H1 (cell line): ENCODE data around the gene IRGC. TPM values are rescaled to one million over a fixed set of nuclear protein-coding genes. Genes with fewer than 3 reads are reported as not detected.

Experiments used
- JUND ChIP-seq: IDR thresholded peaks from 2 replicates; pipeline ENCODE4 v1.6.1; 2011; ENCODE audit warnings: mild to moderate bottlenecking, improper control_type of control experiment, low read length
- polyA plus RNA-seq, 7 experiments: library from polyadenylated mRNA; depleted of rRNA in 3 of 7; stranded (reverse) in 5 of 7; unstranded in 2 of 7; fragments of >200 nt in 5 of 7; fragments of 200-250 nt in 2 of 7; gene quantifications; 1 replicate in 5 of 7; 2 replicates in 1 of 7; 4 replicates in 1 of 7; pipeline versions ENCODE4 v1.2.1 to v1.2.3, GENCODE V29; 2011 to 2013; ENCODE audit warnings: missing spikeins in 2 of 7, mixed read lengths in 2 of 7
- total RNA-seq: library from RNA; stranded (reverse); fragmentation: NEBNext Ultra II Directional; extraction: Animal tissue kit (Norgen Biotek cat#: 25700); gene quantifications from 2 replicates; pipeline ENCODE4 v1.2.1, GENCODE V29; 2021

IRGC gene
- total and polyA plus RNA-seq, 2 of the 8 experiments (the other 6 are each of a cell fraction or from before 2014, with no cell fraction given): not detected

- TF ChIP-seq JUND: no peak
Observed at GRCh38 chr19:43738780-43739211, 22.9 kb downstream of the IRGC start (continued).
